GM21576 (cell line): Measurements from ENCODE around the gene JAK3.

Source experiments
- ATAC-seq: cut with Tn5 transposase; IDR thresholded peaks from one replicate; pipeline ENCODE4 v1.9.1; 2021; ENCODE audit warnings: mild to moderate bottlenecking, moderate library complexity; ENCODE audit not compliant: unreplicated experiment

JAK3 gene

DNA sequence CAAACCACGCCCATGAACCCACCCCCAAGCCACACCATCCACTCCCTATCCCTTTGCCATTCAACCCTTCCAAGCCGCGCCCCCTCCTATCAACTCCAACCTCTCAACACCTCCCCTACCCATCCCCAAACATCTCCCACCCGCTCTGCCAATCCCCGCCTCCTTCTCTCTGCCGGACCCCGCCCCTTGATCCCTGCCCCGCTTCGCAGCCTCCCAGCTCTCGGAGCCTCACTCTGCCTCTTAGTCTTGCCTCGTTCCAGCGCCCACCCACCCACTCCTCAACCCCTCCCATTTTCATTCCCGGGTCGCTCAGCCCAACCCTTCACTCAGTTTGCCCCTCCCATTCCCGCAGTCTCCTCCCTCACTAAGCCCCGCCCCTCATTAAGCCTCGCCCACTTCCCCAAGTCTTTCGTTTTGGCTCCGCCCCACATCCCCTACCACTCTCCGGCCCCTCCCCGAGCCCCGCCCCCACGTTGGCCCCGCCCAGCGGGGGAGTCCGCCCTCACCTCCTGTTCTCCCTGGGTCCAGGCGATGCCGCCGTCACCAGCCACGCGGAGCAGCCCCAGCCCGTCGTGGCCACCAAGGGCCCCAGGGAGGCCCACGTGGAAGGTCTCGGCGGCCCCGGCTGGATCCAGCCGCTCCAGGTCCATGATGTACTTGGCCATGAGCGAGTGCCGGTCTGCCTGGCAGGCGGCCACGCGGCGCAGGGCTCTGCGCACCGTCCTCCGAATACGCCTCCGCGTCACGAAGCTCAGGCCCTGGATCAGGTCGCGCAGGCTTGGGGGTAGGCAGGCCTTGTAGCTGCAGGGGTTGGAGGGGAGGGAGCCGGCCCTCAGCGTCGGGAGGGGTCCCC, 5.7 kb downstream of the JAK3 start:
- ATAC-seq = no peak

DNA sequence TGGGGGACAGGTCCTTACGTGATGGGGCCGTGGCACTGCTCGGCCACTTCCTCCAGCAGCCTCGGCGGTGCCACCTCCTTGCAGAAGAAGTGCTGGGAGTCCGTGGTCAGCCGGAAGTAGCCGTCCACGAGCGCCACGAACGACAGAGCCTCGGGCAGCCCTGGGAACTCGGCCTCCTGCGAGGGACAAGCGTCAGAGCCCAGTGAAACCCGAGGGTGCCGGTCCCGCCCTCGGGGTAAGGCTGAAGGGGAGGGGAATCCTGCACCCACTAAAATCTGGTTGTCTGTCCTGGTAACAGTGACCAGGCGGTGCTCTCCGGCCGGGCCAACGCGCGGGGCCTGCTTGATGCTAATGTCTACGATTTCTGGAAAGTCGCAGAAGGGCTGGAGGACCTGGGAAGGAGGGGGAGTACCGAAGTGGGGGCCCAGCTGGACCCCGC, 6.4 kb downstream of the JAK3 start:
- no peak for ATAC-seq

DNA sequence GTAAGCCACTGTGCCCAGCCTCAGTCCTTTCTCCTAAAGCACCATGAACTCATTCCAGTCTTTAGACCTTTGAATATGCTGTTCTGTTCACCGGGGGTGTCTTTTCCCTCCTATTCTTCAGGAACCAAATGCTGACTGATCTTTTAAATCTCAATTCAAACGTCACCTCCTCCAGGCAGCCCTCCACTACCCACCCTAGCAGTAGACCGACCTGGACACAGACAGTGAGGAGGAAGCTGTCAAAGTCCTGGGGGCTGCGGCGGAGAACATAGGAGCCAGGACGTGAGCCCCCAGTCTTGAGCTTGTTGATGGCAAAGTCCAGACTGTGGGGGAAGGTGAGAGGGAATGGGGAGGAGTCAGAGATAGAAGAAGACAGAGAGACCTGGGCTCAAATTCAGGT, 7.8 kb downstream of the JAK3 start:
- no peak for ATAC-seq

DNA sequence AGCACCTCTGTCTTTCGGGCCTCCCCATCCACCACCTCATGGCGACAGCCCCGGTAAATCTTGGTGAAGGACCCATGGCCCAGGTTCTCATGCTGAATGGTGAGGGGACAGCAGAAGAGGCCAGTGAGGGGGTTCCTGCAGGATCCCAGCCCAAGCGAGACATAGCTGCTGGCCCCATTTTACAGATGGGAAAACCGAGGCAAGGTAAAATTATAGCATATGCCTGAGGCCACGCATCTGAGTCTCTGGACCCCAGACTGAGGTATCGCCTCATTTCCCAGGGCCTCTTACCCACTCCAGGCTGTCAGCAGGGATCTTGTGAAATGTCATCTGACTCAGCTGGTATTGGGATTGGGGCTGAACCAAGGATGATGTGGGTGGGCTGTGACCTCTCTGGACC, 9.8 kb downstream of the JAK3 start:
- ATAC-seq = no peak

DNA sequence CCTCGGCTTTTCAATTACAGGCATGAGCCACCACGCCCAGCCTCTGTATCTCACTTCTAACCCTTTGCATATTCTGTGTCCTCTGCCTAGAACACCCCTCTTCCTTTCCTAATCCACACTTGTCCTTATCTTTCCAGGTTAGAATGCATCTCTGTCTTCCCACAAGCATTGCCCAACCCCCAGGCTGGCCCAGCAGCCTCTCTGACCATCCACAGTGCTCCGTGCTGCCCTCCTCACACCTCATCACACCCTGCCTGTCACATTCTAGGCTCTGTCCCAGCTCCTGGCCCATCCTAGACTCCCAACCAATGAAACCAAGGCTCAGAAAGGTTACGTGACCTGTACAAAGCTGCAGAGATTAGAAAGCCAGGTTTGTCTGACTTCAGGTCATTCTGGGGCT, 11.3 kb downstream of the JAK3 start:
- ATAC-seq = no peak

DNA sequence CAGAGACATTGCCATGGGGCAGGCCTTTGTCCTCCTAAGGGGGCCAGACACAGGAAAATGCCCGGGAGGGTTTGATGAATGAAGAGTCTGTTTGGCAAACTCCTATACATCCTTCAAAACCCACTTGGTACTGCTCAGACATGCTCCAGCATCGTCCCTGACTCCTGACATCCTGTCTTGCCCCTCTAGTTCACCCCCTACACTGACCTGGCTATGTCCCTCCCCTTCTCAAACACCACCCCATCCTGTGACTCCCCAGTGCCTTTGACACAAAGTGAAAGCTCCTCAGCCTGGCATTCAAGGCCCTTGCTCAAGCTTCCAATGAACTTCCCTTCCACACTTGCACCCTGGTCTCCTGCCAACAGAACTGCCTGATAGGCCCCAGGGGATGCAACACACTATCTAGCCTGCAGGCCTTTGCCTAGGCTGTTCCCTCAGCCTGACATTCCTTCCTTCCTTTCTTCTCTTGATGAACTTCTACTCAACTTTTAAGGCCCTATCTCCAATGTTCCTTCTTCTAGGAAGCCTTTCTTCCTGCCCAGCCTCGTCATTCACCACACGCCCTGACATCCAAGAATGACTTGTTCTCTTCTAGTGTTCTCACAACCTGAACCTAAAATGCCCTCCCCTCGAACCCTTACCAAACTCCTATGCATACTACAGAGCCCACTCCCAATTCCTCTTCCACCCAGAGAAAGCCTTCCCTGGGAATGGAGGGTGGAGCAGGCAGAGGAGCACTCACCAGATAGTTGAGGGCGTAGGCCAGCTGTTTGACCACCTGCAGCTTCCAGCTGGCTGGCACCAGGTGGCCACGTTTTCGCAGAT, 12.4 kb downstream of the JAK3 start:
- no peak for ATAC-seq

DNA sequence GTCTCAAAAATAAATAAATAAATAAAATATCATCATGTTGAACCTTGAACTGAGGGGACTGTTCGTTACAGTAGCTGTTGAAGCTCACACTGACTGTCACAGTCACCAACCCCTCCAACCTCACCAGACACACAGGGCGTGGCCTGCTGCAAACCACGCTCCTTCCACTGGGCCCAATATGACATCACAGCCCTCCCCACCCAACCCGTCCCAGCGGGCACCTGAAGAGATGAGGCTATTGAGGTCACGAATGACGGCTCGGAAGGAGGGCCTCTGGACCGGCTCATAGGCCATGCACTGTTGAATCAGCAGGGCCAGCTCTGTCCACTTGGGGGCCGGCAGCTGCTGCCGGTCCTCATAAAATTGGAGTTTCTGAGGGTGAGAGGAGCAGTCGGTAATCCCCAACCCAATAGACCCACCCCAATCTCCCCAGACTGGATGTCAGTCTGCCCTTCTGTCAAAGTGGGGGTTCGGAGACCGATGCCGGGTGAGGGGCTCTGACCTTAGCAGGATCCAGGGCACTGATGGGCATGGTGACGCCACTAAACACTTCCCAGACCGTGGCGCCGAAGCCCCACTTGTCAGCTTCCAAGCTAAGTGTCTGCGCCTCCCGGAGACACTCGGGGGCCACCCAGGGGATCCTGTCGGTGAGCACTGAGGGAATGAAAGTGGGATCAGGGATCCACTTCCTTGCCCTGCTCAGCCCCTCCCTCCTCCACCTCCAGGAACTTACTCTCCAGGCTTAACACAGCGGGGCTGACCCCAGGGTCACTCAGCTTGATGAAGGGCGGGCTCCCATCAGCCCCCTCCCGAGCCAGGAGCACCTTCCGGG, 13.2 kb downstream of the JAK3 start:
- no peak for ATAC-seq

DNA sequence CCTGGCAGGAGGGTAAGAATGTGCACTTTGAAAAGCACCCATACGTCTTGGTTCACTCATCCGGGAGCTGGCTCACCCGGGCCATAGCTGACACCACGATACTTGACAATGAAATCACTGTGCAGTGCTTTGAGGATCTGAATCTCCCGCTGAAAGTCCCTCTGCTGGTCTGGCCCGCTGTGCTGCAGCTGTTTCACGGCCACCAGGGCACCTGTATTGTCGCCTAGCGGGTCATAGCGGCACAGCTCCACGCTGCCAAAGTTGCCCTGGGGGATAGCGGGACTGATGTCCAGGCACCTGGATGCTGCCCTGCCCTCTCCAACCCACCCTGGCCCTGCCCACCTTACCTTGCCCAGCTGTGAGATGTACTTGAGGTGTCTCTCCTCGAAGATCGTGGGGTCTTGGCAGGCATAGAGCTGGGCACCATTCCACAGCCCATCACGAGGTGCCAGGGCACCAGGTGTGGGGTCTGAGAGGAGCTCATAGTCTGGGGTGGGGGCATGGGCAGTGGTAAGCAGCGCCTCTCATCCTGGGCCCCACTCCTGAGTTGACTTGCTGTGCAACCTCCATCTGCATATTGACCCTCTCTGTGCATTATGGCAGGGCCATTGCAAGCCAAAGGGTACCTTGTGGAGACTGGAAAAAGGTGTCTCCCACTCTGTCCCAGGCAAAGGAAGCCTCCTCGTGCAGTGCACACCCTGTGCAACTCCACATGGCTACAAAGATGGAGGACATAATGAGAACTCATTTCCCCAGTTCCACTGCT, 15.2 kb downstream of the JAK3 start:
- no peak for ATAC-seq

DNA sequence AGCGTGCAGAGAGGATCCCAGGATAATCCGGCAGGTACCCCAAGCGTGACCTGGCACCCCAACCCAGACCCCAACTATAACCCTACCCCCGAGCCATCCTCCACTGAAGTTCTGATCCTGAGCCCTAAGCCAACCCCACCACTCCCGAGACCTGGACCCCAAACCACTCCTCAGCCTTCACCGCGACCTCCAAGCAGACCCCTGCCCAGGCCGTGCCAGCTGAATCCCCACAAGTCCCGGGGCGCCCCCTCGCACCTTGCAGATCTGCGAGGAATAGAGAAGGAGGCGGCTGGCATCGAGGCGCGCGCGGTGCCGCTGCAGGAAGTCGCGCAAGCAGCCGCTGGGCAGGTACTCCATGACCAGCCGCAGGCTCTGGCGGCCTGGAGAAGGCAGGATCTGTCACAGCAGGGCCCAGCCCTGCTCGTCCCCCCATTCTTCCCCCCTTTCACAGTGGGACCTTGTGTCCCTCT, 16.3 kb downstream of the JAK3 start:
- no peak for ATAC-seq

DNA sequence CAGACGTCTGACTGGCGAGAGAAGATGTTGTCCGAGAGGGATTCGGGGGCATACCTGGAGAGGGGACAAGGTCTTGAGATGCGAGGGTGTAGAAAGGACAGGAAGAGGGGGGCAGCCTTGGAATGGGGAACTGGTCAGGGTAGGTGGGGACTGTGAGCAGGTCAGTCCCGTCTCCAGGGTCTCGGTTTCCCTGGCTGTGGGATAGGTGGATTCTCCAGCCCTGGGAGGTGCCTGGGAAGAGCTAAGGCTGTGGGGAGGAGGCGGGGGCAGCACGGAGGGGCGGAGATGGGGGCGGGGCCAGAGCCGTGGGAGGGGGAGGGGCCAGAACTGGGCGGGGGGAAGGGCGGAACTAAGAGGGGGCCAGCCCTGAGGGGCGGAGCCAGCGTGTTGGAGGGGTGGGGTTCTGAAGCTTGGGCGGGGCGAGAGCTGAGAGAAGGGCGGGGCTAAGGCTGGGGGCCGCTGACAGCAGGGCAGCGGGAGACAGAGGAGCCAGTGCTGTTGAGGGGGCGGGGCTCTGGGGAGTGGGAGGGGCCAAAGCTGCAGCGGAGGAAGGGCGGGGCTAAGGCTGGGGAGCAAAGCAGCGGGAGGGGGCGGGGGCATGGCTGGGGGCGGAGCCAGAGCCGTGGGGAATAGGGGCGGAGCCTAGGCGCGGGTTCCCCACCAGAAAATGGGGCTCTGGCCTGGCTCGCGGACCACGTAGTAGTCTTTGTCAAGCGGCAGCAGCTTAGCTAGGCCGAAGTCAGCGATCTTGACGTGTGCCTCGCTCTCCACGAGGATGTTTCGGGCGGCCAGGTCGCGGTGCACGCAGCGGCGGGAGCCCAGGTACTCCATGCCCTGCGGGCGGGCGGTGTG, 17.0 kb downstream of the JAK3 start:
- ATAC-seq = no peak

DNA sequence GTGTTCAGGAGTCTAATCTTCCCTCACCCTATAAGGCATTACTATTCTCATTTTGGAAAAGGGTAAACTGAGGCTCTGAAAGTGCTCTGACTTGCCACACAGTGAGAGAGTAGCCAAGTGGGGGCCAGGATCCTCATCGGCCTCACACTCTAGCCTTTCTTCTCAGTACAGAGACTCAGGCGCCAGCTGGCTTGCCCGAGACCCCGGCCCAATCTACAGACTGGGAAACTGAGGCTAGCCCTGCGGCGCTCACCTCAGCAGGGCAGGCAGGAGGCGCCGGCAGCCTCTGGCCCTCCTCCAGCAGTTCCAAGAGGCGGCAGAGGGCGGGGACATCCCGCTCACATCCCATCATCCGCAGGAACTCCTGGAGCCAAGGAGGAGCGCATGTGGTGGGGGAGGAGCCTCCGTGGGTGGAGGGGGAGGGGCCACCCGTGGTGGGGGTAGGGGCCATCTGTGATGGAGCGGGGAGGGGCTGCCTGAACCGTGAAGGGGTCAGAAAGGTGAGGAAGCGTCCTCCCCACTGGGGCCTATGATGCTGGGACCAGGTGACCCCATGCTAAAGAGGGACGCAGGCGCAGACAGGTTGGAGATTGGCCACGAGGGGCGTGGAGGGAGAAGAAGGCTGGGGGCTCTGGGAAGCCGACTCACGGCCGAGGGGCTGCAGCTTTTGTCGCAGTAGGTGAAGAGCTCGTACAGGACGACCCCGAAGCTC, 17.8 kb downstream of the JAK3 start:
- no peak for ATAC-seq

DNA sequence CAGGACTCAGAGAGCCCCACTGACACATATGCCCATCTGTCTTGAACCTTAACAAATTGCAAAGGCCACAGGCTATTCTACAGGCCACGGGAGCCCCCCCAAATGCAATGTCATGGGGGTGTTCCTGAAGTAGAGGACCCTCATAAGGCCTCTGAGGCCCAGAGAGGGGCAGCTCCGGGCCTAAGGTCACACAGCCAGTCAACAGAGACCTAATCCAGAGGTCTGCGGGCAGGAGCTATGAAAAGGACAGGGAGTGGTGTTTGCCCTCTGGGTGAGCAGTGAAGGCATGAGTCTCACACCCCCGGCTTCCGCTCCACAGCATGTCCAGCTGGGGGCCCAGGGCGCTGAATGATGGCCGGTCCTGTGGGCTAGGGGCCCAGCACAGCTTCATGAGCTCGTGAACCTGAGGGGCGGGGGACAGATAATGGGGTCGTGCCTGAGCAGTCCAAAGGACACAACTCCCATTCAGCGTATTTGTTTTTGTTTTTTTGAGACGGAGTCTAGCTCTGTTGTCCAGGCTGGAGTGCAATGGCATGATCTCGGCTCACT, 21.2 kb downstream of the JAK3 start:
- no peak for ATAC-seq

DNA sequence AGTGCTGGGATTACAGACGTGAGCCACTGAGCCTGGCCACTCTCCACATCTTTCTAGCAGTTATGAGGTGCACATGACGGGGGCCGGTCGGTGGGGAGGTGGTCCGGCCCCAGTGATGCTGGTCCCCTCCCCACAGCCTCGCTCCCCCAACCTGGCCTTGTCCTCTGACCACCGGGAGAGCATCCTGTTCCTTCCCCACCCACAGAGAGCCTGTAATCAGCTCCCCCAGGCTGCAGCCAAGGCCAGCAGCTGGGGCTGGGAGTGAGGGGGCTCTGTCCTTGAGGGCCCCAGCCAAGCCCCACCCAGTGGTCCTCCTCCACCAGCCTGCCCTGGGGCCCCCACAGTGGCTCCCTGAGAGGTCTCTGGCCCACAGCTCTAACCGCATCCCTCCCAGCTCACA, 23.4 kb downstream of the JAK3 start:
- ATAC-seq = no peak

DNA sequence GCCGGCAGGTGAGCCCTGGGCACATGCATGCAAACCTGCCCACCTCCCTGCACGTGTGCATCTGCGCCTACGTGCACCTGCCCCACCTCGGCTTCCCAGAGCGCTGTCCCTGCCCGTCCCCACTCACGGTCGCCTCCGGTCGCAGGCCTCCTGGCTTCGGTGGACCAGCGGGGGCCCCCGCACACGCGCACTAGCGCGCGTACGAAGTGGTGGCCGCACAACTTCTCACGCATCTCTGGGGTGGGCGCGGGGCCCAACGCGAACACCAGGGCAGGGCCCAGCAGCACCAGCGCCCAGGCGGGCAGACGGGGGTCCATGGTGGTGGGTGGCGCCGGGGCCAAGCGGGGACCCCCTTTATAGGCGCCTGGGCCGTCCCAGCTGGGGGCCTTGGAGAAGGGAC, 26.6 kb downstream of the JAK3 start, which contains the start of gene INSL3:
Gene INSL3 (minus strand): TSS at position 330 of the 400 bp plus-strand sequence. CDS start 13 bp downstream, at position 317.
- ATAC-seq = no peak

DNA sequence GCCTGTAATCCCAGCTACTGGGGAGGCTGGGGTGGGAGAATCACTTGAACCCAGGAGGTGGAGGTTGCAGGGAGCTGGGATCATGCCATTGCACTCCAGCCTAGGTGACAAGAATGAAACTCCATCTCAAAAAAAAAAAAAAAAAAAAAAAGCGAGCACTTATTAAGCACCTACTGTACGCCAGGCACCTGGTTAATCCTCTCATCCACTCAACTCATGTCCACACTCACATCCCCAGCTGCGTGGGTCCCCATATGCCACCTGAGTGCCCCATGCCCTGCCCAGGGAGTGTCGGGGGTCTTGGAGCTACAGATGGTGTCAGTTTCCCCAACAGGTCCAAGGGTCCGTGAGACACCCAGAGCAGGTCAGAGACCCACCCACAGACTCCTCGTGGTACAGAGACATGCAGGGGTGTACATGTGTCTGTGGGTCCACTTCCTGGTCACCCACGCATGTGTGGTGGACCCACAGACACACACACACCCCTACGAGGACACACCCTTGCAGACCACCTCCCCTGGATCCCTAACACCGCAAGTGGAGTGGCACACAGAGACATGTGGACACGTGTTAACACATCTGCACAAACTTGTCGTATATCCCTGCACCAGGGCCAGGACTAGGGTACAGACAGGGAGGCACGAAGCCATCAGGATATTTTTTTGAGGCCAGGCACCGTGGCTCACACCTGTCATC, 30.0 kb downstream of the JAK3 start:
- no peak for ATAC-seq

DNA sequence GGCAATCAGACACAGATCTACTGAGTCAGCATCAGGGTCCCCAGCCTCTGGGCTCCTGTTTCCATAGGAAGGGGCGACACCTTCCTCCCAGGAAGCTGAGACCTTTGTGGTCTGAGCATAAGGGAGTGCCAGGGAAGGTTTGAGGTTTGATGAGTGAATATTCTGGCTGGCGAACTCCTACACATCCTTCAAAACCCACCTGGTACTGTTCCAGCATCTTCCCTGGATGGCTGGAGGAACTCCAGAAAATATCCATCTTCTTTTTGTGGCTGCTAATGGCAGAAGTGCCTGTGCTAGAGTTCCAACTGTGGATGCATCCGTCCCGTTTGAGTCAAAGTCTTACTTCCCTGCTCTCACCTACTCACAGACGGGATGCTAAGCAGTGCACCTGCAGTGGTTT, 35.7 kb downstream of the JAK3 start:
- no peak for ATAC-seq

DNA sequence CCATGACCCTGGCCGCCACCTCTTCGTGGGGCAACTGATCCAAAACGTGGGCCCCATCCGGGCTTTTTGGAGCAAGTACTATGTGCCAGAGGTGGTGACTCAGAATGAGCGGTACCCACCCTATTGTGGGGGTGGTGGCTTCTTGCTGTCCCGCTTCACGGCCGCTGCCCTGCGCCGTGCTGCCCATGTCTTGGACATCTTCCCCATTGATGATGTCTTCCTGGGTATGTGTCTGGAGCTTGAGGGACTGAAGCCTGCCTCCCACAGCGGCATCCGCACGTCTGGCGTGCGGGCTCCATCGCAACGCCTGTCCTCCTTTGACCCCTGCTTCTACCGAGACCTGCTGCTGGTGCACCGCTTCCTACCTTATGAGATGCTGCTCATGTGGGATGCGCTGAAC, 36.1 kb downstream of the JAK3 start:
- no peak for ATAC-seq

DNA sequence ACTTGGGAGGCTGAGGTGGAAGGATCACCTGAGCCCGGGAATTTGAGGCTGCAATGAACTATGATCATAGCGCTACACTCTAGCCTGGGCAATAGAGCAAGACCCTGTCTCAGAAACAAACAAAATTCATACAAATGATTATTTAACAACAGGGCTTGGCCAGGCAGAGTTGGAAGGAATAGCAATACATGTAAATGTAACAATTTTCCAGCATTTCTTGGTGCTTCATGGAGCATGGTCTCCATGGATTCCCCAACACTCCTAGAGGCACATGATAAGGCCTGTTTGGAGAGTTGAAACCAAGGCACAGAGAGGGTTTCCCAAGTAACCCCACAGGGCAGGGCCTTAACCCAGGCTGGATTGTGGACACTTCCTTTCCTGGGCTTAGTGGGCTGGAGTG, 36.7 kb downstream of the JAK3 start:
- no peak for ATAC-seq
